NCI-H460 (cell line): ENCODE results near the gene ANO1. TPM values are rescaled to one million over a fixed set of nuclear protein-coding genes. Genes with fewer than 3 reads are reported as not detected.

Experiments used
- DNase-seq: peaks from one replicate; pipeline ENCODE4 v3.0.0-alpha.2; 2016; ENCODE audit warnings: low read depth; ENCODE audit errors: extremely low read depth
- total RNA-seq: library from RNA; depleted of rRNA; stranded (reverse); fragments of >200 nt; shearing (Covaris generic); gene quantifications from 2 replicates; pipeline ENCODE4 v1.2.3, GENCODE V29; 2014

ANO1 gene
- total RNA-seq, 1 experiment from 2014 or later: 2.7 TPM

GRCh38 chr11:70156291-70157037 is 78.3 kb downstream of the ANO1 start:
- DNase-seq: no peak

GRCh38 chr11:70158201-70158600 is 80.1 kb downstream of the ANO1 start:
- DNase-seq: no peak

GRCh38 chr11:70158757-70159389 is 80.8 kb downstream of the ANO1 start:
- no peak for DNase-seq

GRCh38 chr11:70159627-70160570 is 81.8 kb downstream of the ANO1 start:
- DNase-seq: peak; percentile 61

GRCh38 chr11:70161043-70161625 is 83.0 kb downstream of the ANO1 start:
- DNase-seq: no peak

- no peak for DNase-seq
Observed at GRCh38 chr11:70164705-70165104, 86.6 kb downstream of the ANO1 start.

- no peak for DNase-seq
Observed at GRCh38 chr11:70167120-70167519, 89.0 kb downstream of the ANO1 start.

GRCh38 chr11:70167723-70168404 is 89.7 kb downstream of the ANO1 start:
- DNase-seq: no peak

- no peak for DNase-seq
Observed at GRCh38 chr11:70168405-70168754, 90.3 kb downstream of the ANO1 start.

- DNase-seq: no peak
Observed at GRCh38 chr11:70169127-70169526, 91.0 kb downstream of the ANO1 start.

GRCh38 chr11:70169632-70170031 is 91.5 kb downstream of the ANO1 start:
- no peak for DNase-seq

- DNase-seq: no peak
Observed at GRCh38 chr11:70170596-70171210, 92.6 kb downstream of the ANO1 start.

- DNase-seq: no peak
Observed at GRCh38 chr11:70173018-70173417, 94.9 kb downstream of the ANO1 start.

- no peak for DNase-seq
Observed at GRCh38 chr11:70174547-70175235, 96.6 kb downstream of the ANO1 start.

GRCh38 chr11:70175236-70175698 is 97.2 kb downstream of the ANO1 start:
- DNase-seq: no peak

GRCh38 chr11:70176940-70177689 is 99.0 kb downstream of the ANO1 start:
- peak; percentile 25 for DNase-seq

- no peak for DNase-seq
Observed at GRCh38 chr11:70180906-70181305, 102.8 kb downstream of the ANO1 start.

GRCh38 chr11:70182266-70182665 is 104.1 kb downstream of the ANO1 start:
- DNase-seq: no peak

GRCh38 chr11:70183032-70183431 is 104.9 kb downstream of the ANO1 start:
- no peak for DNase-seq
